AG04450 (cell line): ENCODE measurements around the gene RMC1. TPM values are rescaled to one million over a fixed set of nuclear protein-coding genes. Genes with fewer than 3 reads are reported as not detected.
"Not testable (repeated sequence)": the region's sequence is repeated elsewhere in the genome, so short reads cannot be mapped to it uniquely, and the experiment has no call there.

Experiments used
- CTCF ChIA-PET: fragments of 300-600, 350-600 bp; formaldehyde crosslinking; extraction: SDS; loops from one replicate; lab custom pipeline; 2022; ENCODE audit warnings: antibody characterized with exemption, inconsistent platforms; lab: Charles Lee
- POLR2A ChIA-PET: fragments of 350-600 bp; formaldehyde crosslinking; extraction: SDS; loops from one replicate; lab custom pipeline; 2021; ENCODE audit warnings: antibody characterized with exemption, inconsistent platforms; lab: Yijun Ruan, JAX
- DNase-seq: peaks from one replicate; pipeline ENCODE4 v3.0.0-alpha.2; 2011; ENCODE audit warnings: low read depth, low spot score
- H3K27ac ChIP-seq: one replicate; pipeline ENCODE4 v1.5.1; 2012; ENCODE audit warnings: low read depth, low read length, control low read depth
- H3K27me3 ChIP-seq: one replicate; pipeline ENCODE4 v1.6.0; 2012; ENCODE audit warnings: low read length; ENCODE audit not compliant: control insufficient read depth, insufficient read depth
- H3K4me3 ChIP-seq: 2 replicates; pipeline ENCODE4 v1.5.1; 2011; ENCODE audit warnings: mild to moderate bottlenecking, low read depth, low read length, control low read depth
- H3K9me3 ChIP-seq: 2 replicates; pipeline ENCODE4 v1.5.1; 2012; ENCODE audit warnings: low read length; ENCODE audit not compliant: control insufficient read depth, insufficient read depth
- CTCF ChIP-seq: IDR thresholded peaks from 2 replicates; pipeline ENCODE4 v1.5.1; 2011; ENCODE audit warnings: low read depth, low read length, control low read depth, inconsistent platforms
- polyA plus RNA-seq: library from polyadenylated mRNA; depleted of rRNA; stranded (reverse); fragments of >200 nt; gene quantifications from 2 replicates; pipeline ENCODE4 v1.2.3, GENCODE V29; 2011

Gene RMC1
- polyA plus RNA-seq, 1 experiment, result 16.3 TPM

- Histone ChIP-seq H3K4me3 (no peak overlapping the region), H3K27ac (no peak overlapping the region), H3K27me3 (no peaks in the 10 kb centered on the region), H3K9me3 (peaks cover 3% of the 10 kb centered on the region; the same call in 1 of the 2 replicates)
- CTCF ChIA-PET, result interaction anchor here (1.3 to 1.7 kb wide), 2 partner anchors 13 to 354 kb away, joined by 4 to 9 read pairs; no protein-coding TSS in a partner anchor
- DNase-seq, result no peak
- no peak for TF ChIP-seq CTCF
- POLR2A ChIA-PET, result no interaction called here
Observed at GRCh38 chr18:23485386-23485785, 17.9 kb upstream of the RMC1 start.

- ChIA-PET CTCF (interaction anchor here (1.3 to 2.6 kb wide), 3 partner anchors 9 to 29 kb away, joined by 4 to 15 read pairs (median 9); no protein-coding TSS in a partner anchor), POLR2A (interaction anchor here (0.5 to 1.2 kb wide), 4 partner anchors 10 to 984 kb away, joined by 3 to 7 read pairs (median 4); no protein-coding TSS in a partner anchor)
- Histone ChIP-seq H3K27me3 (no peaks in the 10 kb centered on the region), H3K27ac (no peak overlapping the region), H3K9me3 (peaks cover 3% of the 10 kb centered on the region; the same call in 1 of the 2 replicates), H3K4me3 (peak overlapping the region; percentile 29; the same call in 1 of the 2 replicates)
- no peak for TF ChIP-seq CTCF
- DNase-seq, result no peak
Observed at GRCh38 chr18:23487738-23488570, 15.4 kb upstream of the RMC1 start.

DNA sequence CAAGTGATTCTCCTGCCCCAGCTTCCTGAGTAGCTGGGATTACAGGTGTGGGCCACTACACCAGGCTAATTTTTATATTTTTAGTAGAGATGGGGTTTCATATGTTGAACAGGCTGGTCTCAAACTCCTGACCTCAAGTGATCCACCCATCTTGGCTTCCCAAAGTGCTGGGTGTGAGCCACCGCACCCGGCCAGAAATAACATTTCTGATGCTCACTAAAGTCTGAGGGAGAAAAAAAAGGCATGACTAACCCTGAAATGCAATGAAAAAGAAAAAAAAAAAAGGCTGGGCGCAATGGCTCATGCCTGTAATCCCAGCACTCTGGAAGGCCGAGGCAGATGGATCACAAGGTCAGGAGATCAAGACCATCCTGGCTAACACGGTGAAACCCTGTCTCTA lies 13.7 kb upstream of the RMC1 start:
- CTCF ChIA-PET, result interaction anchor here (2.4 kb wide), 1 partner anchor 27 kb away, joined by 9 read pairs; no protein-coding TSS in a partner anchor
- POLR2A ChIA-PET, H3K4me3 ChIP-seq, H3K27me3 ChIP-seq, DNase-seq, H3K27ac ChIP-seq, H3K9me3 ChIP-seq: not testable (repeated sequence)

- POLR2A ChIA-PET, result no interaction called here
- CTCF ChIA-PET, result no interaction called here
Observed at GRCh38 chr18:23493654-23494053, 9.7 kb upstream of the RMC1 start.

DNA sequence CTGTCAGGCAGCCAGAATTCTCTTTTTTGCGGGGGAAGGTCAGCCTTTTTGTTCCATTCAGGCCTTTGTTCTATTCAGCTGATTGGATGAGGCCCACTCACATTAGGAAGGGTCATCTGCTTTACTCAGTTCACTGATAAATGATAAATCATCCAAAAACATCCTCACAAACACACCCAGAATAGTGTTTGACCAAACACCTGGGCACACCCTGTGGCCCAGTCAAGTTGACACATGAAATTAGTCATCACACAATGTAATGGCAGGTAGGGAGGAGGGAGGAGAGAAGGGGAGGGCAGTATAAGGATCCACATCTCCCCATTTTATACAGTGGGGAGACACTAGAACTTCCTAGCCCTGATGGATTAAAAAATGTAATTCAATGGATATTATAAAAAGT lies 8.3 kb upstream of the RMC1 start:
- Histone ChIP-seq H3K27ac (no peak overlapping the region), H3K4me3 (no peak overlapping the region), H3K27me3 (no peaks in the 10 kb centered on the region), H3K9me3 (peaks cover 3% of the 10 kb centered on the region; the same call in 1 of the 2 replicates)
- ChIA-PET POLR2A (no interaction called here), CTCF (no interaction called here)
- no peak for DNase-seq
- no peak for TF ChIP-seq CTCF

More at GRCh38 chr18:23493654-23494053, 9.7 kb upstream of the RMC1 start:
- no peak for DNase-seq
- no peaks in the 10 kb centered on the region for H3K27me3 ChIP-seq
- H3K4me3 ChIP-seq, result no peak overlapping the region
- H3K9me3 ChIP-seq, result peaks cover 3% of the 10 kb centered on the region; the same call in 1 of the 2 replicates
- TF ChIP-seq CTCF, result no peak
- H3K27ac ChIP-seq, result no peak overlapping the region
